HEK293 (cell line): Measurements from ENCODE around the gene CUEDC1.

ENCODE experiments used
- BCL11A ChIP-seq: fragments of 450-650 bp; formaldehyde crosslinking; IDR thresholded peaks from 2 replicates; pipeline ENCODE4 v1.5.1; 2016; ENCODE audit warnings: low read depth, missing biosample characterization, missing genetic modification characterization
- FEZF1 ChIP-seq: fragments of 450-650 bp; formaldehyde crosslinking; IDR thresholded peaks from 2 replicates; pipeline ENCODE4 v1.5.1; 2016; ENCODE audit warnings: missing biosample characterization, missing genetic modification characterization
- HOXD13 ChIP-seq: sonication (generic); formaldehyde crosslinking; IDR thresholded peaks from 2 replicates; pipeline ENCODE4 v1.8.0; 2022; ENCODE audit warnings: missing genetic modification reagents, borderline replicate concordance
- OSR2 ChIP-seq: fragments of 450-650 bp; formaldehyde crosslinking; IDR thresholded peaks from 2 replicates; pipeline ENCODE4 v1.5.1; 2016; ENCODE audit warnings: missing biosample characterization, missing genetic modification characterization
- SETDB1 ChIP-seq: IDR thresholded peaks from one replicate; pipeline ENCODE4 v1.6.1; 2017; ENCODE audit warnings: mild to moderate bottlenecking, low read length, moderate library complexity, mixed read lengths; ENCODE audit not compliant: insufficient read length
- ZBTB8A ChIP-seq: fragments of 450-650 bp; formaldehyde crosslinking; IDR thresholded peaks from 2 replicates; pipeline ENCODE4 v1.5.1; 2016; ENCODE audit warnings: missing biosample characterization, missing genetic modification characterization
- ZEB2 ChIP-seq: fragments of 450-650 bp; formaldehyde crosslinking; IDR thresholded peaks from 2 replicates; pipeline ENCODE4 v1.5.1; 2016; ENCODE audit warnings: missing biosample characterization, missing genetic modification characterization
- ZNF16 ChIP-seq: fragments of 450-650 bp; formaldehyde crosslinking; IDR thresholded peaks from 2 replicates; pipeline ENCODE4 v1.5.1; 2016; ENCODE audit warnings: low read depth, missing biosample characterization, missing genetic modification characterization
- ZNF174 ChIP-seq: fragments of 450-650 bp; formaldehyde crosslinking; IDR thresholded peaks from 2 replicates; pipeline ENCODE4 v1.5.0; 2017; ENCODE audit warnings: missing biosample characterization, mild to moderate bottlenecking, missing genetic modification characterization
- ZNF19 ChIP-seq: fragments of 450-650 bp; formaldehyde crosslinking; IDR thresholded peaks from 2 replicates; pipeline ENCODE4; 2016; ENCODE audit warnings: missing biosample characterization, missing genetic modification characterization, low read depth
- ZNF2 ChIP-seq: fragments of 450-650 bp; formaldehyde crosslinking; IDR thresholded peaks from 2 replicates; pipeline ENCODE4 v1.5.1; 2016; ENCODE audit warnings: missing biosample characterization, missing genetic modification characterization
- ZNF211 ChIP-seq: fragments of 450-650 bp; formaldehyde crosslinking; IDR thresholded peaks from 2 replicates; pipeline ENCODE4 v1.5.1; 2016; ENCODE audit warnings: low read depth, missing biosample characterization, missing genetic modification characterization
- ZNF24 ChIP-seq: fragments of 450-650 bp; formaldehyde crosslinking; IDR thresholded peaks from 2 replicates; pipeline ENCODE4 v1.5.1; 2016; ENCODE audit warnings: missing biosample characterization, missing genetic modification characterization
- ZNF292 ChIP-seq: fragments of 450-650 bp; formaldehyde crosslinking; IDR thresholded peaks from 2 replicates; pipeline ENCODE4 v1.5.1; 2016; ENCODE audit warnings: low read depth, missing biosample characterization, missing genetic modification characterization, borderline replicate concordance
- ZNF335 ChIP-seq: fragments of 450-650 bp; formaldehyde crosslinking; conservative IDR thresholded peaks from 2 replicates; pipeline ENCODE4 v1.5.1; 2016; ENCODE audit warnings: missing biosample characterization, missing genetic modification characterization
- ZNF354C ChIP-seq: fragments of 450-650 bp; formaldehyde crosslinking; IDR thresholded peaks from 2 replicates; pipeline ENCODE4 v1.5.1; 2016; ENCODE audit warnings: missing biosample characterization, missing genetic modification characterization, low read depth, borderline replicate concordance
- ZNF394 ChIP-seq: fragments of 450-650 bp; formaldehyde crosslinking; IDR thresholded peaks from 2 replicates; pipeline ENCODE4 v1.5.1; 2016; ENCODE audit warnings: missing biosample characterization, missing genetic modification characterization, mild to moderate bottlenecking, moderate library complexity, borderline replicate concordance
- ZNF48 ChIP-seq: fragments of 450-650 bp; formaldehyde crosslinking; IDR thresholded peaks from 2 replicates; pipeline ENCODE4 v1.5.1; 2016; ENCODE audit warnings: missing biosample characterization, missing genetic modification characterization
- ZNF501 ChIP-seq: fragments of 450-650 bp; formaldehyde crosslinking; IDR thresholded peaks from 2 replicates; pipeline ENCODE4 v1.5.1; 2016; ENCODE audit warnings: missing biosample characterization, missing genetic modification characterization
- ZNF555 ChIP-seq: fragments of 450-650 bp; formaldehyde crosslinking; conservative IDR thresholded peaks from 2 replicates; pipeline ENCODE4 v1.5.1; 2017; ENCODE audit warnings: missing biosample characterization, mild to moderate bottlenecking, missing genetic modification characterization, inconsistent platforms
- ZNF600 ChIP-seq: fragments of 450-650 bp; formaldehyde crosslinking; IDR thresholded peaks from 2 replicates; pipeline ENCODE4 v1.5.1; 2016; ENCODE audit warnings: missing biosample characterization, missing genetic modification characterization
- ZNF654 ChIP-seq: fragments of 450-650 bp; formaldehyde crosslinking; IDR thresholded peaks from 2 replicates; pipeline ENCODE4 v1.5.1; 2016; ENCODE audit warnings: low read depth, missing biosample characterization, missing genetic modification characterization
- ZNF677 ChIP-seq: fragments of 450-650 bp; IDR thresholded peaks from 2 replicates; pipeline ENCODE4 v1.5.0; 2018; ENCODE audit warnings: missing biosample characterization, mild to moderate bottlenecking, missing genetic modification characterization, moderate library complexity
- ZNF701 ChIP-seq: fragments of 450-650 bp; formaldehyde crosslinking; IDR thresholded peaks from 2 replicates; pipeline ENCODE4 v1.5.1; 2016; ENCODE audit warnings: missing biosample characterization, missing genetic modification characterization
- ZNF707 ChIP-seq: fragments of 450-650 bp; formaldehyde crosslinking; IDR thresholded peaks from 2 replicates; pipeline ENCODE4 v1.5.1; 2016; ENCODE audit warnings: missing biosample characterization, missing genetic modification characterization
- ZSCAN23 ChIP-seq: fragments of 450-650 bp; formaldehyde crosslinking; IDR thresholded peaks from 2 replicates; pipeline ENCODE4 v1.5.1; 2016; ENCODE audit warnings: missing biosample characterization, missing genetic modification characterization
- ZSCAN30 ChIP-seq: fragments of 450-650 bp; IDR thresholded peaks from 2 replicates; pipeline ENCODE4 v1.5.1; 2018; ENCODE audit warnings: missing biosample characterization, mild to moderate bottlenecking, missing genetic modification characterization, moderate library complexity
- ZXDB ChIP-seq: fragments of 450-650 bp; formaldehyde crosslinking; IDR thresholded peaks from 2 replicates; pipeline ENCODE4 v1.5.1; 2016; ENCODE audit warnings: missing biosample characterization, missing genetic modification characterization
- TF ChIP-seq, protein P1 (sequence below): fragments of 450-650 bp; formaldehyde crosslinking; IDR thresholded peaks from 2 replicates; pipeline ENCODE4 v1.5.1; 2016; ENCODE audit warnings: missing biosample characterization, missing genetic modification characterization
- TF ChIP-seq, protein P2 (sequence below): fragments of 450-650 bp; formaldehyde crosslinking; IDR thresholded peaks from 2 replicates; pipeline ENCODE4 v1.5.1; 2016; ENCODE audit warnings: missing biosample characterization, missing genetic modification characterization
- TF ChIP-seq, protein P3 (sequence below): fragments of 450-650 bp; formaldehyde crosslinking; IDR thresholded peaks from 2 replicates; pipeline ENCODE4; 2016; ENCODE audit warnings: missing biosample characterization, missing genetic modification characterization
- TF ChIP-seq, protein P4 (sequence below): fragments of 450-650 bp; formaldehyde crosslinking; IDR thresholded peaks from 2 replicates; pipeline ENCODE4 v1.5.1; 2016; ENCODE audit warnings: missing biosample characterization, missing genetic modification characterization
- TF ChIP-seq, protein P5 (sequence below): fragments of 450-650 bp; IDR thresholded peaks from 2 replicates; pipeline ENCODE4 v1.5.1; 2018; ENCODE audit warnings: missing biosample characterization, mild to moderate bottlenecking, missing genetic modification characterization

CUEDC1 gene

DNA sequence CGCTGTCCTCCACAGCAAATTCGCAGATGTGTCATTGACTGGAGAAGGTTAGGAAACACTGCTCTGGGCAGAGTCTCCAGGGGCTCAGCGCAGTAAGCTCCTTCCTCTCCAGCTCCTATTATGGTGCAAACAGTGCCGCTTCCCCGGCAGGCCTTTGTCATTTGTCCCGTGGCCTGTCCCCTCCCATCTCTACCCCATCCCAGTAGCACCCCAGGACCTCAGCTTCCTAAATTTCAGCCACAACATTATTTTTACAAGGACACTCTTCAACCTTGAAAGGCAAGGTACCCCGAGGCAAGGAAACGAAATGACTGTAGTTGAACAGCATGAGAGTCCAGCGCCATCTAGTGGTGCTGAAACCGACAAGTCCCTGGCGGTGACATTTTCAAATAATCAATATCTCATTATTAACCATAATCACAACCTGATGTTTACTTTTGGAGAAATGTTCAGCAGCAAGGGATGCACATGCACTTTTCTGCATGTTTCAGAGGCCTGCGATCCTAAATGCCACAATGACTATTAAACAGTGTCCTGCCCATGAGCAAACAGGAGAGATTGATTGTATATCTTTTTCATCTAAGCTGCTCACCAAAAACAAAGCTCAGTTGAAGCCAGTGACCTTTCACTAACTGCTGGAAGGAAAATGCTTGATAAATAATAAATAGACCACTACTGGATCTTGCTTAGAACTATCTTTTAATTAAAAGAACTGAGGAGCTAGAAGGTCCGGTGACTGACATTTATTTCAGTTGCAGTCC lies 121.9 kb downstream of the CUEDC1 start (continued):
- no peak for TF ChIP-seq ZNF555 (tag by site-specific recombination)
- TF ChIP-seq, protein P1, sequence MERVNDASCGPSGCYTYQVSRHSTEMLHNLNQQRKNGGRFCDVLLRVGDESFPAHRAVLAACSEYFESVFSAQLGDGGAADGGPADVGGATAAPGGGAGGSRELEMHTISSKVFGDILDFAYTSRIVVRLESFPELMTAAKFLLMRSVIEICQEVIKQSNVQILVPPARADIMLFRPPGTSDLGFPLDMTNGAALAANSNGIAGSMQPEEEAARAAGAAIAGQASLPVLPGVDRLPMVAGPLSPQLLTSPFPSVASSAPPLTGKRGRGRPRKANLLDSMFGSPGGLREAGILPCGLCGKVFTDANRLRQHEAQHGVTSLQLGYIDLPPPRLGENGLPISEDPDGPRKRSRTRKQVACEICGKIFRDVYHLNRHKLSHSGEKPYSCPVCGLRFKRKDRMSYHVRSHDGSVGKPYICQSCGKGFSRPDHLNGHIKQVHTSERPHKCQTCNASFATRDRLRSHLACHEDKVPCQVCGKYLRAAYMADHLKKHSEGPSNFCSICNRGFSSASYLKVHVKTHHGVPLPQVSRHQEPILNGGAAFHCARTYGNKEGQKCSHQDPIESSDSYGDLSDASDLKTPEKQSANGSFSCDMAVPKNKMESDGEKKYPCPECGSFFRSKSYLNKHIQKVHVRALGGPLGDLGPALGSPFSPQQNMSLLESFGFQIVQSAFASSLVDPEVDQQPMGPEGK (tag by site-specific recombination): 0 out of 2 replicates have a peak, but pooled peaks have one; percentile 34
- peak; percentile 26; the same call in 1 of the 2 replicates for TF ChIP-seq ZSCAN30 (tag by site-specific recombination)
- no peak for TF ChIP-seq ZNF174 (tag by site-specific recombination)
- peak; percentile 97 for TF ChIP-seq ZNF654 (tag by site-specific recombination)
- no peak for TF ChIP-seq ZNF677
- TF ChIP-seq ZNF600 (tag by site-specific recombination): peak; percentile 86
- peak; percentile 79 for TF ChIP-seq ZEB2 (tag by site-specific recombination)
- no peak for TF ChIP-seq ZNF16
- no peak for TF ChIP-seq BCL11A (tag by site-specific recombination)
- no peak for TF ChIP-seq ZNF707
- no peak for TF ChIP-seq SETDB1
- TF ChIP-seq OSR2 (tag by site-specific recombination): peak; percentile 88
- TF ChIP-seq ZNF19: no peak
- 0 out of 2 replicates have a peak, but pooled peaks have one; percentile 35 for TF ChIP-seq FEZF1 (tag by site-specific recombination)
- peak; percentile 17; the same call in 1 of the 2 replicates for TF ChIP-seq ZNF24 (tag by site-specific recombination)
- no peak for TF ChIP-seq ZSCAN23 (tag by site-specific recombination)
- TF ChIP-seq, protein P2, sequence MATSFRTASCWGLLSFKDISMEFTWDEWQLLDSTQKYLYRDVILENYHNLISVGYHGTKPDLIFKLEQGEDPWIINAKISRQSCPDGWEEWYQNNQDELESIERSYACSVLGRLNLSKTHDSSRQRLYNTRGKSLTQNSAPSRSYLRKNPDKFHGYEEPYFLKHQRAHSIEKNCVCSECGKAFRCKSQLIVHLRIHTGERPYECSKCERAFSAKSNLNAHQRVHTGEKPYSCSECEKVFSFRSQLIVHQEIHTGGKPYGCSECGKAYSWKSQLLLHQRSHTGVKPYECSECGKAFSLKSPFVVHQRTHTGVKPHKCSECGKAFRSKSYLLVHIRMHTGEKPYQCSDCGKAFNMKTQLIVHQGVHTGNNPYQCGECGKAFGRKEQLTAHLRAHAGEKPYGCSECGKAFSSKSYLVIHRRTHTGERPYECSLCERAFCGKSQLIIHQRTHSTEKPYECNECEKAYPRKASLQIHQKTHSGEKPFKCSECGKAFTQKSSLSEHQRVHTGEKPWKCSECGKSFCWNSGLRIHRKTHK (tag by site-specific recombination): no peak
- TF ChIP-seq, protein P3, sequence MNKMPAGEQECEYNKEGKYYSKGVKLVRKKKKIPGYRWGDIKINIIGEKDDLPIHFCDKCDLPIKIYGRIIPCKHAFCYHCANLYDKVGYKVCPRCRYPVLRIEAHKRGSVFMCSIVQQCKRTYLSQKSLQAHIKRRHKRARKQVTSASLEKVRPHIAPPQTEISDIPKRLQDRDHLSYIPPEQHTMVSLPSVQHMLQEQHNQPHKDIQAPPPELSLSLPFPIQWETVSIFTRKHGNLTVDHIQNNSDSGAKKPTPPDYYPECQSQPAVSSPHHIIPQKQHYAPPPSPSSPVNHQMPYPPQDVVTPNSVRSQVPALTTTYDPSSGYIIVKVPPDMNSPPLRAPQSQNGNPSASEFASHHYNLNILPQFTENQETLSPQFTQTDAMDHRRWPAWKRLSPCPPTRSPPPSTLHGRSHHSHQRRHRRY: no peak
- TF ChIP-seq ZBTB8A (tag by site-specific recombination): peak; percentile 55
- no peak for TF ChIP-seq HOXD13 (CRISPR knock-in tag)
- TF ChIP-seq ZNF354C (tag by site-specific recombination): no peak
- TF ChIP-seq, protein P4, sequence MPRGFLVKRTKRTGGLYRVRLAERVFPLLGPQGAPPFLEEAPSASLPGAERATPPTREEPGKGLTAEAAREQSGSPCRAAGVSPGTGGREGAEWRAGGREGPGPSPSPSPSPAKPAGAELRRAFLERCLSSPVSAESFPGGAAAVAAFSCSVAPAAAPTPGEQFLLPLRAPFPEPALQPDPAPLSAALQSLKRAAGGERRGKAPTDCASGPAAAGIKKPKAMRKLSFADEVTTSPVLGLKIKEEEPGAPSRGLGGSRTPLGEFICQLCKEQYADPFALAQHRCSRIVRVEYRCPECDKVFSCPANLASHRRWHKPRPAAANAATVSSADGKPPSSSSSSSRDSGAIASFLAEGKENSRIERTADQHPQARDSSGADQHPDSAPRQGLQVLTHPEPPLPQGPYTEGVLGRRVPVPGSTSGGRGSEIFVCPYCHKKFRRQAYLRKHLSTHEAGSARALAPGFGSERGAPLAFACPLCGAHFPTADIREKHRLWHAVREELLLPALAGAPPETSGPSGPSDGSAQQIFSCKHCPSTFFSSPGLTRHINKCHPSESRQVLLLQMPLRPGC (tag by site-specific recombination): no peak
- TF ChIP-seq ZNF2 (tag by site-specific recombination): peak; percentile 66; the same call in 1 of the 2 replicates
- TF ChIP-seq, protein P5, sequence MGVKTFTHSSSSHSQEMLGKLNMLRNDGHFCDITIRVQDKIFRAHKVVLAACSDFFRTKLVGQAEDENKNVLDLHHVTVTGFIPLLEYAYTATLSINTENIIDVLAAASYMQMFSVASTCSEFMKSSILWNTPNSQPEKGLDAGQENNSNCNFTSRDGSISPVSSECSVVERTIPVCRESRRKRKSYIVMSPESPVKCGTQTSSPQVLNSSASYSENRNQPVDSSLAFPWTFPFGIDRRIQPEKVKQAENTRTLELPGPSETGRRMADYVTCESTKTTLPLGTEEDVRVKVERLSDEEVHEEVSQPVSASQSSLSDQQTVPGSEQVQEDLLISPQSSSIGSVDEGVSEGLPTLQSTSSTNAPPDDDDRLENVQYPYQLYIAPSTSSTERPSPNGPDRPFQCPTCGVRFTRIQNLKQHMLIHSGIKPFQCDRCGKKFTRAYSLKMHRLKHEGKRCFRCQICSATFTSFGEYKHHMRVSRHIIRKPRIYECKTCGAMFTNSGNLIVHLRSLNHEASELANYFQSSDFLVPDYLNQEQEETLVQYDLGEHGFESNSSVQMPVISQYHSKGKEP (tag by site-specific recombination): no peak
- peak; percentile 54 for TF ChIP-seq ZNF335 (tag by site-specific recombination)
- TF ChIP-seq ZNF211 (tag by site-specific recombination): no peak
- no peak for TF ChIP-seq ZNF701 (tag by site-specific recombination)
- TF ChIP-seq ZNF292 (tag by site-specific recombination): no peak
- TF ChIP-seq ZNF501: 0 out of 2 replicates have a peak, but pooled peaks have one; percentile 33
- TF ChIP-seq ZNF48 (tag by site-specific recombination): no peak
- TF ChIP-seq ZNF394 (tag by site-specific recombination): peak; percentile 34; the same call in 1 of the 2 replicates
- peak; percentile 43; the same call in 1 of the 2 replicates for TF ChIP-seq ZXDB (tag by site-specific recombination)
